WTC11 (cell line): Measurements from ENCODE around the gene ABCG1. TPM values are rescaled to one million over a fixed set of nuclear protein-coding genes. Genes with fewer than 3 reads are reported as not detected.

Source experiments
- ATAC-seq: fragments of 200-7000 bp; cut with Tn5 transposase; 2 replicates; pipeline ENCODE4 v1.10.0; 2021; ENCODE audit warnings: mild to moderate bottlenecking, moderate library complexity
- CTCF ChIA-PET: fragments of 300-600 bp; sonication (Branson Sonifier 250); formaldehyde crosslinking; loops from one replicate; lab custom pipeline; 2021; ENCODE audit warnings: antibody characterized with exemption; lab: Charles Lee
- POLR2A ChIA-PET: fragments of 350-600 bp; sonication (Branson Sonifier 250); formaldehyde crosslinking; loops from one replicate; lab custom pipeline; 2021; ENCODE audit warnings: antibody characterized with exemption; lab: Charles Lee
- DNase-seq: peaks from one replicate; pipeline ENCODE4 v3.0.0; 2021; ENCODE audit warnings: low spot score
- H3K27ac Mint-ChIP-seq: 2 replicates; pipeline ENCODE4 v1.8.0; 2021; ENCODE audit warnings: mixed read lengths
- H3K27me3 Mint-ChIP-seq: 2 replicates; pipeline ENCODE4 v1.8.0; 2021; ENCODE audit warnings: low read depth, mild to moderate bottlenecking, moderate library complexity, mixed read lengths
- H3K36me3 Mint-ChIP-seq: 2 replicates; pipeline ENCODE4 v1.8.0; 2021; ENCODE audit warnings: mixed read lengths
- H3K4me1 Mint-ChIP-seq: 2 replicates; pipeline ENCODE4 v1.8.0; 2022; ENCODE audit warnings: mixed read lengths
- H3K4me3 Mint-ChIP-seq: 2 replicates; pipeline ENCODE4 v1.8.0; 2021; ENCODE audit warnings: mild to moderate bottlenecking, moderate library complexity, mixed read lengths
- H3K9me3 Mint-ChIP-seq: 2 replicates; pipeline ENCODE4 v1.8.0; 2021; ENCODE audit warnings: mixed read lengths
- CREM ChIP-seq: sonication (generic); formaldehyde crosslinking; IDR thresholded peaks from 2 replicates; pipeline ENCODE4 v1.8.1; 2022; ENCODE audit warnings: mild to moderate bottlenecking, missing genetic modification reagents, moderate library complexity
- ELF4 ChIP-seq: sonication (generic); formaldehyde crosslinking; IDR thresholded peaks from 2 replicates; pipeline ENCODE4 v1.8.1; 2022; ENCODE audit warnings: low read depth, mild to moderate bottlenecking, moderate library complexity, missing genetic modification reagents
- FOXK1 ChIP-seq: sonication (generic); formaldehyde crosslinking; IDR thresholded peaks from 2 replicates; pipeline ENCODE4 v1.8.0; 2022; ENCODE audit warnings: mild to moderate bottlenecking, moderate library complexity, missing genetic modification reagents
- KAT7 ChIP-seq: sonication (generic); formaldehyde crosslinking; IDR thresholded peaks from 2 replicates; pipeline ENCODE4 v1.8.1; 2023; ENCODE audit warnings: missing genetic modification reagents, mild to moderate bottlenecking, borderline replicate concordance
- NFATC4 ChIP-seq: fragments of 250-450 bp; sonication (Bioruptor Pico); IDR thresholded peaks from 2 replicates; pipeline ENCODE4 v1.9.0; 2021; ENCODE audit warnings: mild to moderate bottlenecking
- PRRX2 ChIP-seq: fragments of 250-450 bp; sonication (Bioruptor Pico); IDR thresholded peaks from 2 replicates; pipeline ENCODE4 v1.8.0; 2021; ENCODE audit warnings: mild to moderate bottlenecking
- TP53 ChIP-seq: sonication (generic); formaldehyde crosslinking; IDR thresholded peaks from 2 replicates; pipeline ENCODE4 v1.8.1; 2023; ENCODE audit warnings: mild to moderate bottlenecking, missing genetic modification reagents
- ZNF317 ChIP-seq: sonication (generic); formaldehyde crosslinking; IDR thresholded peaks from 2 replicates; pipeline ENCODE4 v1.8.1; 2023; ENCODE audit warnings: low read depth, mild to moderate bottlenecking, moderate library complexity, missing genetic modification reagents, borderline replicate concordance
- total RNA-seq: library from RNA; stranded (reverse); gene quantifications from 3 replicates; pipeline ENCODE4 v1.2.3, GENCODE V29; 2021
- TF ChIP-seq, protein P1 (sequence below): sonication (generic); formaldehyde crosslinking; IDR thresholded peaks from 2 replicates; pipeline ENCODE4 v1.8.1; 2022; ENCODE audit warnings: low read depth, missing genetic modification reagents, borderline replicate concordance
- TF ChIP-seq, protein P2 (sequence below): sonication (generic); formaldehyde crosslinking; IDR thresholded peaks from 2 replicates; pipeline ENCODE4 v1.8.1; 2022; ENCODE audit warnings: missing genetic modification reagents, borderline replicate concordance
- TF ChIP-seq, protein P3 (sequence below): fragments of 250-450 bp; sonication (Bioruptor Pico); IDR thresholded peaks from 2 replicates; pipeline ENCODE4 v1.9.0; 2021; ENCODE audit warnings: mild to moderate bottlenecking
- TF ChIP-seq, protein P4 (sequence below): sonication (generic); formaldehyde crosslinking; IDR thresholded peaks from 2 replicates; pipeline ENCODE4 v1.8.0; 2023; ENCODE audit warnings: missing genetic modification reagents, mild to moderate bottlenecking, borderline replicate concordance
- TF ChIP-seq, protein P5 (sequence below): sonication (generic); formaldehyde crosslinking; IDR thresholded peaks from 2 replicates; pipeline ENCODE4 v1.8.0; 2022; ENCODE audit warnings: missing genetic modification reagents
- TF ChIP-seq, protein P6 (sequence below): sonication (generic); formaldehyde crosslinking; IDR thresholded peaks from 2 replicates; pipeline ENCODE4 v1.8.1; 2023; ENCODE audit warnings: mild to moderate bottlenecking, missing genetic modification reagents, moderate library complexity

The ABCG1 gene
- total RNA-seq, 1 experiment from 2014 or later = 4.0 TPM

DNA sequence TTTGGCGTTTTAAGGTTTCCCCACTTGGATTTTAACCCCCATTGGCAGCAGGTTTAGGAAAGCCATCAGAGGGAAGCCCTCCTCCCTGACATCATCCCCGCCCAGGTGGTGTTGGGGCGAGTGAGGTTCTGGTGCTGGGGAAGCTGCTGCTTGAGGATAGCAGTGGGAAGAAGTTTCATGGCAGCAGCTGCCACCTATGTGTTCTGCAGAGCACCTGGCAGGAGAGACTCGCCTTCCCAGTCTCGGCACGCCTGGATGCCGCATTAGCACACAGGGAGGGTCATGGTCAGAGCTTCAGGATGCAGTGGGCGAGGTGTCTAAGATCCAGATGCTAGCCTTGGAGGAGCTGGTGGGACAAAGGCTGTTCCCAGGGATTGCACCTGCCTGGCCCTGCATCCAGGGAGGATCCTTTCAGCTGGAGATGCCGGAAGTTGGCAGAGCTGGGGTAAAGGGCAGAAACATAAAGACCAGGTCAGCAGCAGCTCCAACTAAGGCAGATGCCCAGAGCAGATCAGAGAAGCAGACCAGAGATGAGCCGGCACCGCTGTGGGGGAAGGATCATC lies 33.9 kb downstream of the ABCG1 start:
- H3K27me3 Mint-ChIP-seq = no peaks in the 10 kb centered on the region
- no peak overlapping the region; the same call in 1 of the 2 replicates for H3K27ac Mint-ChIP-seq
- no peak for ATAC-seq
- no peak overlapping the region for H3K4me3 Mint-ChIP-seq
- H3K36me3 Mint-ChIP-seq = no peaks in the 10 kb centered on the region
- DNase-seq = no peak
- H3K4me1 Mint-ChIP-seq = no peaks in the 10 kb centered on the region
- H3K9me3 Mint-ChIP-seq = peaks cover 3% of the 10 kb centered on the region; the same call in 1 of the 2 replicates
- POLR2A ChIA-PET = no interaction called here
- CTCF ChIA-PET = interaction anchor here (0.7 to 2.5 kb wide), 3 partner anchors 12 to 57 kb away, joined by 3 to 7 read pairs (median 3); no protein-coding TSS in a partner anchor
- TF ChIP-seq PRRX2 (CRISPR knock-in tag) = no peak
- TF ChIP-seq, protein P1, sequence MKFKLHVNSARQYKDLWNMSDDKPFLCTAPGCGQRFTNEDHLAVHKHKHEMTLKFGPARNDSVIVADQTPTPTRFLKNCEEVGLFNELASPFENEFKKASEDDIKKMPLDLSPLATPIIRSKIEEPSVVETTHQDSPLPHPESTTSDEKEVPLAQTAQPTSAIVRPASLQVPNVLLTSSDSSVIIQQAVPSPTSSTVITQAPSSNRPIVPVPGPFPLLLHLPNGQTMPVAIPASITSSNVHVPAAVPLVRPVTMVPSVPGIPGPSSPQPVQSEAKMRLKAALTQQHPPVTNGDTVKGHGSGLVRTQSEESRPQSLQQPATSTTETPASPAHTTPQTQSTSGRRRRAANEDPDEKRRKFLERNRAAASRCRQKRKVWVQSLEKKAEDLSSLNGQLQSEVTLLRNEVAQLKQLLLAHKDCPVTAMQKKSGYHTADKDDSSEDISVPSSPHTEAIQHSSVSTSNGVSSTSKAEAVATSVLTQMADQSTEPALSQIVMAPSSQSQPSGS (CRISPR knock-in tag) = no peak
- TF ChIP-seq FOXK1 (CRISPR knock-in tag) = no peak
- TF ChIP-seq, protein P2, sequence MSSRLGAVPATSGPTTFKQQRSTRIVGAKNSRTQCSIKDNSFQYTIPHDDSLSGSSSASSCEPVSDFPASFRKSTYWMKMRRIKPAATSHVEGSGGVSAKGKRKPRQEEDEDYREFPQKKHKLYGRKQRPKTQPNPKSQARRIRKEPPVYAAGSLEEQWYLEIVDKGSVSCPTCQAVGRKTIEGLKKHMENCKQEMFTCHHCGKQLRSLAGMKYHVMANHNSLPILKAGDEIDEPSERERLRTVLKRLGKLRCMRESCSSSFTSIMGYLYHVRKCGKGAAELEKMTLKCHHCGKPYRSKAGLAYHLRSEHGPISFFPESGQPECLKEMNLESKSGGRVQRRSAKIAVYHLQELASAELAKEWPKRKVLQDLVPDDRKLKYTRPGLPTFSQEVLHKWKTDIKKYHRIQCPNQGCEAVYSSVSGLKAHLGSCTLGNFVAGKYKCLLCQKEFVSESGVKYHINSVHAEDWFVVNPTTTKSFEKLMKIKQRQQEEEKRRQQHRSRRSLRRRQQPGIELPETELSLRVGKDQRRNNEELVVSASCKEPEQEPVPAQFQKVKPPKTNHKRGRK = no peak
- TF ChIP-seq ELF4 = no peak
- no peak for TF ChIP-seq TP53
- TF ChIP-seq, protein P3, sequence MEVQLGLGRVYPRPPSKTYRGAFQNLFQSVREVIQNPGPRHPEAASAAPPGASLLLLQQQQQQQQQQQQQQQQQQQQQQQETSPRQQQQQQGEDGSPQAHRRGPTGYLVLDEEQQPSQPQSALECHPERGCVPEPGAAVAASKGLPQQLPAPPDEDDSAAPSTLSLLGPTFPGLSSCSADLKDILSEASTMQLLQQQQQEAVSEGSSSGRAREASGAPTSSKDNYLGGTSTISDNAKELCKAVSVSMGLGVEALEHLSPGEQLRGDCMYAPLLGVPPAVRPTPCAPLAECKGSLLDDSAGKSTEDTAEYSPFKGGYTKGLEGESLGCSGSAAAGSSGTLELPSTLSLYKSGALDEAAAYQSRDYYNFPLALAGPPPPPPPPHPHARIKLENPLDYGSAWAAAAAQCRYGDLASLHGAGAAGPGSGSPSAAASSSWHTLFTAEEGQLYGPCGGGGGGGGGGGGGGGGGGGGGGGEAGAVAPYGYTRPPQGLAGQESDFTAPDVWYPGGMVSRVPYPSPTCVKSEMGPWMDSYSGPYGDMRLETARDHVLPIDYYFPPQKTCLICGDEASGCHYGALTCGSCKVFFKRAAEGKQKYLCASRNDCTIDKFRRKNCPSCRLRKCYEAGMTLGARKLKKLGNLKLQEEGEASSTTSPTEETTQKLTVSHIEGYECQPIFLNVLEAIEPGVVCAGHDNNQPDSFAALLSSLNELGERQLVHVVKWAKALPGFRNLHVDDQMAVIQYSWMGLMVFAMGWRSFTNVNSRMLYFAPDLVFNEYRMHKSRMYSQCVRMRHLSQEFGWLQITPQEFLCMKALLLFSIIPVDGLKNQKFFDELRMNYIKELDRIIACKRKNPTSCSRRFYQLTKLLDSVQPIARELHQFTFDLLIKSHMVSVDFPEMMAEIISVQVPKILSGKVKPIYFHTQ = no peak
- no peak for TF ChIP-seq KAT7
- TF ChIP-seq ZNF317 (CRISPR knock-in tag) = no peak
- TF ChIP-seq, protein P4, sequence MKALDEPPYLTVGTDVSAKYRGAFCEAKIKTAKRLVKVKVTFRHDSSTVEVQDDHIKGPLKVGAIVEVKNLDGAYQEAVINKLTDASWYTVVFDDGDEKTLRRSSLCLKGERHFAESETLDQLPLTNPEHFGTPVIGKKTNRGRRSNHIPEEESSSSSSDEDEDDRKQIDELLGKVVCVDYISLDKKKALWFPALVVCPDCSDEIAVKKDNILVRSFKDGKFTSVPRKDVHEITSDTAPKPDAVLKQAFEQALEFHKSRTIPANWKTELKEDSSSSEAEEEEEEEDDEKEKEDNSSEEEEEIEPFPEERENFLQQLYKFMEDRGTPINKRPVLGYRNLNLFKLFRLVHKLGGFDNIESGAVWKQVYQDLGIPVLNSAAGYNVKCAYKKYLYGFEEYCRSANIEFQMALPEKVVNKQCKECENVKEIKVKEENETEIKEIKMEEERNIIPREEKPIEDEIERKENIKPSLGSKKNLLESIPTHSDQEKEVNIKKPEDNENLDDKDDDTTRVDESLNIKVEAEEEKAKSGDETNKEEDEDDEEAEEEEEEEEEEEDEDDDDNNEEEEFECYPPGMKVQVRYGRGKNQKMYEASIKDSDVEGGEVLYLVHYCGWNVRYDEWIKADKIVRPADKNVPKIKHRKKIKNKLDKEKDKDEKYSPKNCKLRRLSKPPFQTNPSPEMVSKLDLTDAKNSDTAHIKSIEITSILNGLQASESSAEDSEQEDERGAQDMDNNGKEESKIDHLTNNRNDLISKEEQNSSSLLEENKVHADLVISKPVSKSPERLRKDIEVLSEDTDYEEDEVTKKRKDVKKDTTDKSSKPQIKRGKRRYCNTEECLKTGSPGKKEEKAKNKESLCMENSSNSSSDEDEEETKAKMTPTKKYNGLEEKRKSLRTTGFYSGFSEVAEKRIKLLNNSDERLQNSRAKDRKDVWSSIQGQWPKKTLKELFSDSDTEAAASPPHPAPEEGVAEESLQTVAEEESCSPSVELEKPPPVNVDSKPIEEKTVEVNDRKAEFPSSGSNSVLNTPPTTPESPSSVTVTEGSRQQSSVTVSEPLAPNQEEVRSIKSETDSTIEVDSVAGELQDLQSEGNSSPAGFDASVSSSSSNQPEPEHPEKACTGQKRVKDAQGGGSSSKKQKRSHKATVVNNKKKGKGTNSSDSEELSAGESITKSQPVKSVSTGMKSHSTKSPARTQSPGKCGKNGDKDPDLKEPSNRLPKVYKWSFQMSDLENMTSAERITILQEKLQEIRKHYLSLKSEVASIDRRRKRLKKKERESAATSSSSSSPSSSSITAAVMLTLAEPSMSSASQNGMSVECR (CRISPR knock-in tag) = no peak
- TF ChIP-seq, protein P5, sequence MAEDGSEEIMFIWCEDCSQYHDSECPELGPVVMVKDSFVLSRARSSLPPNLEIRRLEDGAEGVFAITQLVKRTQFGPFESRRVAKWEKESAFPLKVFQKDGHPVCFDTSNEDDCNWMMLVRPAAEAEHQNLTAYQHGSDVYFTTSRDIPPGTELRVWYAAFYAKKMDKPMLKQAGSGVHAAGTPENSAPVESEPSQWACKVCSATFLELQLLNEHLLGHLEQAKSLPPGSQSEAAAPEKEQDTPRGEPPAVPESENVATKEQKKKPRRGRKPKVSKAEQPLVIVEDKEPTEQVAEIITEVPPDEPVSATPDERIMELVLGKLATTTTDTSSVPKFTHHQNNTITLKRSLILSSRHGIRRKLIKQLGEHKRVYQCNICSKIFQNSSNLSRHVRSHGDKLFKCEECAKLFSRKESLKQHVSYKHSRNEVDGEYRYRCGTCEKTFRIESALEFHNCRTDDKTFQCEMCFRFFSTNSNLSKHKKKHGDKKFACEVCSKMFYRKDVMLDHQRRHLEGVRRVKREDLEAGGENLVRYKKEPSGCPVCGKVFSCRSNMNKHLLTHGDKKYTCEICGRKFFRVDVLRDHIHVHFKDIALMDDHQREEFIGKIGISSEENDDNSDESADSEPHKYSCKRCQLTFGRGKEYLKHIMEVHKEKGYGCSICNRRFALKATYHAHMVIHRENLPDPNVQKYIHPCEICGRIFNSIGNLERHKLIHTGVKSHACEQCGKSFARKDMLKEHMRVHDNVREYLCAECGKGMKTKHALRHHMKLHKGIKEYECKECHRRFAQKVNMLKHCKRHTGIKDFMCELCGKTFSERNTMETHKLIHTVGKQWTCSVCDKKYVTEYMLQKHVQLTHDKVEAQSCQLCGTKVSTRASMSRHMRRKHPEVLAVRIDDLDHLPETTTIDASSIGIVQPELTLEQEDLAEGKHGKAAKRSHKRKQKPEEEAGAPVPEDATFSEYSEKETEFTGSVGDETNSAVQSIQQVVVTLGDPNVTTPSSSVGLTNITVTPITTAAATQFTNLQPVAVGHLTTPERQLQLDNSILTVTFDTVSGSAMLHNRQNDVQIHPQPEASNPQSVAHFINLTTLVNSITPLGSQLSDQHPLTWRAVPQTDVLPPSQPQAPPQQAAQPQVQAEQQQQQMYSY (CRISPR knock-in tag) = no peak
- TF ChIP-seq NFATC4 (CRISPR knock-in tag) = no peak
- TF ChIP-seq, protein P6, sequence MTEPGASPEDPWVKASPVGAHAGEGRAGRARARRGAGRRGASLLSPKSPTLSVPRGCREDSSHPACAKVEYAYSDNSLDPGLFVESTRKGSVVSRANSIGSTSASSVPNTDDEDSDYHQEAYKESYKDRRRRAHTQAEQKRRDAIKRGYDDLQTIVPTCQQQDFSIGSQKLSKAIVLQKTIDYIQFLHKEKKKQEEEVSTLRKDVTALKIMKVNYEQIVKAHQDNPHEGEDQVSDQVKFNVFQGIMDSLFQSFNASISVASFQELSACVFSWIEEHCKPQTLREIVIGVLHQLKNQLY (CRISPR knock-in tag) = no peak
- no peak for TF ChIP-seq CREM (CRISPR knock-in tag)
